HCT116 (cell line): ENCODE data around the gene HDGFL3. TPM values are rescaled to one million over a fixed set of nuclear protein-coding genes. Genes with fewer than 3 reads are reported as not detected.

Experiments
- ATAC-seq: fragments of 200-7000 bp; cut with Tn5 transposase; 2 replicates; pipeline ENCODE4 v1.9.1; 2020; ENCODE audit warnings: mild to moderate bottlenecking, moderate library complexity
- BruUV-seq: library from RNA; stranded (reverse); fragments of 400-500 nt; replicated peaks from 2 replicates; lab custom pipeline; 2021; lab: Mats Ljungman, UMichigan
- CTCF ChIA-PET: fragments of 300-600 bp; sonication (Branson Sonifier 250); formaldehyde crosslinking; loops from one replicate; lab custom pipeline; 2021; ENCODE audit warnings: antibody characterized with exemption; lab: Charles Lee
- POLR2A ChIA-PET: fragments of 300-600, 350-600 bp; sonication (Branson Sonifier 250); formaldehyde crosslinking; loops from one replicate; lab custom pipeline; 2021; ENCODE audit warnings: antibody characterized with exemption; lab: Charles Lee
- RAD21 ChIA-PET, 2 experiments: fragments of 300-600 bp; sonication (Branson Sonifier 250); formaldehyde crosslinking; loops; one replicate each; lab custom pipeline; 2023; ENCODE audit warnings: low total read pairs in 2 of 2; ENCODE audit not compliant: uncharacterized antibody in 2 of 2, unreplicated experiment in 2 of 2, low non-redundant PET in 1 of 2; lab: Charles Lee
- DNase-seq: peaks from one replicate; pipeline ENCODE4 v3.0.0-alpha.2; 2010; ENCODE audit warnings: low read depth, low spot score
- H2AFZ ChIP-seq: fragments of 200-600 bp; shearing (Covaris generic), sonication (generic); 2 replicates; pipeline ENCODE4 v1.6.1; 2017; ENCODE audit warnings: low read depth, mixed run types, mixed read lengths, antibody characterized with exemption, low read length; ENCODE audit not compliant: poor library complexity, severe bottlenecking
- H3K27ac ChIP-seq: 2 replicates; pipeline ENCODE4 v1.5.1; 2012; ENCODE audit warnings: low read depth, low read length
- H3K27me3 ChIP-seq: fragments of 200-600 bp; sonication (generic); 2 replicates; pipeline ENCODE4 v1.6.1; 2016; ENCODE audit warnings: mixed run types, low read length, mixed read lengths; ENCODE audit not compliant: insufficient read depth
- H3K36me3 ChIP-seq, 2 experiments: fragments of 200-500 bp in 1 of 2; fragments of 200-600 bp in 1 of 2; sonication (Bioruptor generic) in 1 of 2; sonication (generic) in 1 of 2; 2 replicates each; pipeline versions ENCODE4 v1.5.1 to v1.6.1; 2014 to 2016; ENCODE audit warnings: low read length in 2 of 2, inconsistent platforms in 1 of 2, mixed read lengths in 1 of 2, mixed run types in 1 of 2; ENCODE audit not compliant: insufficient read depth in 2 of 2, control insufficient read depth in 1 of 2
- H3K4me1 ChIP-seq, 2 experiments: fragments of 200-600 bp in 1 of 2; sonication (generic) in 1 of 2; 2 replicates each; pipeline versions ENCODE4 v1.5.1 to v1.6.1; 2012 to 2017; ENCODE audit warnings: low read length in 2 of 2, inconsistent platforms in 1 of 2, mild to moderate bottlenecking in 1 of 2, mixed read lengths in 1 of 2, mixed run types in 1 of 2, moderate library complexity in 1 of 2; ENCODE audit not compliant: insufficient read depth in 2 of 2, control insufficient read depth in 1 of 2
- H3K4me2 ChIP-seq: fragments of 200-600 bp; sonication (generic); 2 replicates; pipeline ENCODE4 v1.6.1; 2017; ENCODE audit warnings: mixed run types, low read length, mixed read lengths
- H3K4me3 ChIP-seq, 2 experiments: fragments of 200-600 bp in 1 of 2; sonication (generic) in 1 of 2; replicated peaks in 1 of 2; 2 replicates each; pipeline ENCODE4 v1.5.1; 2011 to 2016; ENCODE audit warnings: low read length in 2 of 2, control low read depth in 1 of 2, low read depth in 1 of 2, mild to moderate bottlenecking in 1 of 2, mixed read lengths in 1 of 2, mixed run types in 1 of 2
- H3K79me2 ChIP-seq: fragments of 200-600 bp; sonication (generic); 2 replicates; pipeline ENCODE4 v1.6.1; 2017; ENCODE audit warnings: mild to moderate bottlenecking, mixed run types, low read length, moderate library complexity, mixed read lengths; ENCODE audit not compliant: insufficient read depth
- H3K9ac ChIP-seq: fragments of 200-600 bp; sonication (generic); 2 replicates; pipeline ENCODE4 v1.6.1; 2016; ENCODE audit warnings: low read length, mixed read lengths
- H3K9me2 ChIP-seq: fragments of 200-600 bp; sonication (generic), shearing (Covaris generic); 2 replicates; pipeline ENCODE4 v1.6.1; 2017; ENCODE audit warnings: mixed run types, mild to moderate bottlenecking, moderate library complexity; ENCODE audit not compliant: insufficient read depth
- H3K9me3 ChIP-seq, 2 experiments: fragments of 200-500 bp in 1 of 2; fragments of 200-600 bp in 1 of 2; sonication (Bioruptor generic) in 1 of 2; sonication (generic) in 1 of 2; 2 replicates each; pipeline ENCODE4 v1.6.1; 2014 to 2017; ENCODE audit warnings: low read length in 2 of 2, mixed read lengths in 2 of 2, inconsistent platforms in 1 of 2, low read depth in 1 of 2, mild to moderate bottlenecking in 1 of 2, mixed run types in 1 of 2, moderate library complexity in 1 of 2; ENCODE audit not compliant: control insufficient read depth in 1 of 2, insufficient read depth in 1 of 2
- H4K20me1 ChIP-seq: fragments of 200-600 bp; sonication (generic), shearing (Covaris generic); 2 replicates; pipeline ENCODE4 v1.6.1; 2017; ENCODE audit warnings: mixed run types, mild to moderate bottlenecking, moderate library complexity; ENCODE audit not compliant: insufficient read depth
- CBX3 ChIP-seq: IDR thresholded peaks from 2 replicates; pipeline ENCODE4 v1.6.1; 2012; ENCODE audit warnings: low read depth
- CEBPB ChIP-seq: IDR thresholded peaks from 2 replicates; pipeline ENCODE4 v1.6.1; 2012; ENCODE audit warnings: low read depth
- EGR1 ChIP-seq: IDR thresholded peaks from 2 replicates; pipeline ENCODE4 v1.6.1; 2012; ENCODE audit warnings: low read depth
- ELF1 ChIP-seq: IDR thresholded peaks from 2 replicates; pipeline ENCODE4 v1.6.1; 2012; ENCODE audit warnings: low read depth, borderline replicate concordance
- EZH2phosphoT487 ChIP-seq: fragments of 200-600 bp; IDR thresholded peaks from 2 replicates; pipeline ENCODE4 v1.6.1; 2018; ENCODE audit warnings: antibody characterized with exemption, borderline replicate concordance
- FOSL1 ChIP-seq: IDR thresholded peaks from 2 replicates; pipeline ENCODE4 v1.6.1; 2012; ENCODE audit warnings: low read depth
- POLR2A ChIP-seq: IDR thresholded peaks from 2 replicates; pipeline ENCODE4 v1.7.0; 2011; ENCODE audit warnings: borderline replicate concordance; ENCODE audit not compliant: insufficient read depth, insufficient read length; ENCODE audit errors: extremely low read depth
- POLR2AphosphoS5 ChIP-seq: IDR thresholded peaks from 2 replicates; pipeline ENCODE4 v1.6.1; 2011; ENCODE audit warnings: mild to moderate bottlenecking, low read depth, low read length, moderate library complexity
- RAD21 ChIP-seq: IDR thresholded peaks from 2 replicates; pipeline ENCODE4 v1.6.1; 2012; ENCODE audit warnings: low read depth, mild to moderate bottlenecking
- SIN3A ChIP-seq: IDR thresholded peaks from 2 replicates; pipeline ENCODE4 v1.6.1; 2012; ENCODE audit warnings: low read depth
- SP1 ChIP-seq: IDR thresholded peaks from 2 replicates; pipeline ENCODE4 v1.6.1; 2012; ENCODE audit warnings: low read depth
- SRF ChIP-seq: IDR thresholded peaks from 2 replicates; pipeline ENCODE4 v1.6.1; 2012; ENCODE audit warnings: low read depth
- TCF7L2 ChIP-seq: IDR thresholded peaks from 2 replicates; pipeline ENCODE4 v1.7.0; 2011; ENCODE audit warnings: borderline replicate concordance, inconsistent platforms; ENCODE audit not compliant: insufficient read depth, insufficient read length; ENCODE audit errors: extremely low read depth
- YY1 ChIP-seq: IDR thresholded peaks from 2 replicates; pipeline ENCODE4 v1.6.1; 2011; ENCODE audit warnings: low read length, low read depth, moderate library complexity, mild to moderate bottlenecking; ENCODE audit not compliant: insufficient replicate concordance; ENCODE audit errors: extremely low read depth
- ZNF274 ChIP-seq: fragments of 200-500 bp; sonication (Bioruptor generic); IDR thresholded peaks from 2 replicates; pipeline ENCODE4 v1.6.1; 2014; ENCODE audit warnings: mild to moderate bottlenecking, low read depth, low read length, inconsistent platforms
- intact Hi-C: fragments of 100-400 bp; cut with micrococcal nuclease; formaldehyde crosslinking; loops from 2 replicates; pipeline ENCODE4 v1.10.0; 2022
- total RNA-seq: library from RNA; stranded (reverse); gene quantifications from one replicate; pipeline ENCODE4 v1.2.1, GENCODE V29; 2021; ENCODE audit not compliant: unreplicated experiment
- TF ChIP-seq, protein P1 (sequence below): IDR thresholded peaks from 2 replicates; pipeline ENCODE4 v1.6.1; 2011; ENCODE audit warnings: mild to moderate bottlenecking, low read length, moderate library complexity; ENCODE audit not compliant: insufficient replicate concordance; ENCODE audit errors: extremely low read depth
- TF ChIP-seq, protein P2 (sequence below), 3 experiments: fragments of 200-600 bp in 1 of 3; sonication (generic) in 1 of 3; IDR thresholded peaks in 2 of 3; conservative IDR thresholded peaks in 1 of 3; 2 replicates each; pipeline ENCODE4 v1.5.1; 2012 to 2017; ENCODE audit warnings: low read depth in 2 of 3, low read length in 2 of 3, antibody characterized with exemption in 1 of 3, borderline replicate concordance in 1 of 3, control low read depth in 1 of 3, mild to moderate bottlenecking in 1 of 3, mixed read lengths in 1 of 3, mixed run types in 1 of 3, moderate library complexity in 1 of 3; ENCODE audit not compliant: insufficient read depth in 1 of 3
- TF ChIP-seq, protein P3 (sequence below): IDR thresholded peaks from 2 replicates; pipeline ENCODE4 v1.6.1; 2012
- TF ChIP-seq, protein P4 (sequence below): IDR thresholded peaks from 2 replicates; pipeline ENCODE4 v1.6.1; 2012
- TF ChIP-seq, protein P5 (sequence below): IDR thresholded peaks from 2 replicates; pipeline ENCODE4 v1.6.1; 2012; ENCODE audit warnings: low read depth

The HDGFL3 gene
- total RNA-seq, 1 experiment from 2014 or later: 0.64 TPM

DNA sequence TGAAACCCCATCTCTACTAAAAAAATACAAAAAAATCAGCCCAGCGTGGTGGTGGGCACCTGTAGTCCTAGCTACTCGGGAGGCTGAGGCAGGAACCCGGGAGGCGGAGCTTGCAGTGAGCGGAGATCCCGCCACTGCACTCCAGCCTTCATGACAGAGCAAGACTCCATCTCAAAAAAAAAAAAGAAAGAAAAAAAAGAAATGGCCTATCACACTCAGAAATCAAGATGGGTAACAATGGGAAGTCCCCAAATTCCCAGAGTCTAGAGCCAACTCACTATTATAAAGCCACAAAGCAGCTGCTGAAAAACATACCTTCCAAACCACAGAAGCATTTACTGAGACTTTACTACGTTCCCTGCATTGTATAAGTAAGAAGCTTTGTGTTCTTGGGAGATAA is 7.5 kb downstream of the HDGFL3 start:
- intact Hi-C loops: no loop called here
- no peak overlapping the region for H3K4me3 ChIP-seq
- H3K79me2 ChIP-seq: no peaks in the 10 kb centered on the region
- H3K36me3 ChIP-seq: no peaks in the 10 kb centered on the region
- ChIA-PET POLR2A (no interaction called here), CTCF (no interaction called here), RAD21 (no interaction called here)
- no peak overlapping the region for H3K9ac ChIP-seq
- H3K9me2 ChIP-seq: no peaks in the 10 kb centered on the region
- no peaks in the 10 kb centered on the region for H3K4me1 ChIP-seq
- H3K9me3 ChIP-seq: no peaks in the 10 kb centered on the region
- TF ChIP-seq, protein P1, sequence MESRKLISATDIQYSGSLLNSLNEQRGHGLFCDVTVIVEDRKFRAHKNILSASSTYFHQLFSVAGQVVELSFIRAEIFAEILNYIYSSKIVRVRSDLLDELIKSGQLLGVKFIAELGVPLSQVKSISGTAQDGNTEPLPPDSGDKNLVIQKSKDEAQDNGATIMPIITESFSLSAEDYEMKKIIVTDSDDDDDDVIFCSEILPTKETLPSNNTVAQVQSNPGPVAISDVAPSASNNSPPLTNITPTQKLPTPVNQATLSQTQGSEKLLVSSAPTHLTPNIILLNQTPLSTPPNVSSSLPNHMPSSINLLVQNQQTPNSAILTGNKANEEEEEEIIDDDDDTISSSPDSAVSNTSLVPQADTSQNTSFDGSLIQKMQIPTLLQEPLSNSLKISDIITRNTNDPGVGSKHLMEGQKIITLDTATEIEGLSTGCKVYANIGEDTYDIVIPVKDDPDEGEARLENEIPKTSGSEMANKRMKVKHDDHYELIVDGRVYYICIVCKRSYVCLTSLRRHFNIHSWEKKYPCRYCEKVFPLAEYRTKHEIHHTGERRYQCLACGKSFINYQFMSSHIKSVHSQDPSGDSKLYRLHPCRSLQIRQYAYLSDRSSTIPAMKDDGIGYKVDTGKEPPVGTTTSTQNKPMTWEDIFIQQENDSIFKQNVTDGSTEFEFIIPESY: no peak
- TF ChIP-seq EGR1 (no peak), POLR2AphosphoS5 (no peak), CBX3 (no peak), FOSL1 (no peak), ZNF274 (no peak), YY1 (no peak), ELF1 (no peak), SP1 (no peak), TCF7L2 (no peak), SRF (no peak), SIN3A (no peak), RAD21 (no peak), CEBPB (no peak), EZH2phosphoT487 (no peak), POLR2A (no peak)
- TF ChIP-seq, protein P2, sequence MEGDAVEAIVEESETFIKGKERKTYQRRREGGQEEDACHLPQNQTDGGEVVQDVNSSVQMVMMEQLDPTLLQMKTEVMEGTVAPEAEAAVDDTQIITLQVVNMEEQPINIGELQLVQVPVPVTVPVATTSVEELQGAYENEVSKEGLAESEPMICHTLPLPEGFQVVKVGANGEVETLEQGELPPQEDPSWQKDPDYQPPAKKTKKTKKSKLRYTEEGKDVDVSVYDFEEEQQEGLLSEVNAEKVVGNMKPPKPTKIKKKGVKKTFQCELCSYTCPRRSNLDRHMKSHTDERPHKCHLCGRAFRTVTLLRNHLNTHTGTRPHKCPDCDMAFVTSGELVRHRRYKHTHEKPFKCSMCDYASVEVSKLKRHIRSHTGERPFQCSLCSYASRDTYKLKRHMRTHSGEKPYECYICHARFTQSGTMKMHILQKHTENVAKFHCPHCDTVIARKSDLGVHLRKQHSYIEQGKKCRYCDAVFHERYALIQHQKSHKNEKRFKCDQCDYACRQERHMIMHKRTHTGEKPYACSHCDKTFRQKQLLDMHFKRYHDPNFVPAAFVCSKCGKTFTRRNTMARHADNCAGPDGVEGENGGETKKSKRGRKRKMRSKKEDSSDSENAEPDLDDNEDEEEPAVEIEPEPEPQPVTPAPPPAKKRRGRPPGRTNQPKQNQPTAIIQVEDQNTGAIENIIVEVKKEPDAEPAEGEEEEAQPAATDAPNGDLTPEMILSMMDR (IDR thresholded peaks at IDR 0.05 in 2 of 3, conservative IDR thresholded peaks at IDR 0.05 in 1 of 3; ENCODE audit: borderline replicate concordance in 1 of 3, insufficient read depth in 1 of 3, low read depth in 2 of 3, low read length in 2 of 3): no peak
- TF ChIP-seq, protein P3, sequence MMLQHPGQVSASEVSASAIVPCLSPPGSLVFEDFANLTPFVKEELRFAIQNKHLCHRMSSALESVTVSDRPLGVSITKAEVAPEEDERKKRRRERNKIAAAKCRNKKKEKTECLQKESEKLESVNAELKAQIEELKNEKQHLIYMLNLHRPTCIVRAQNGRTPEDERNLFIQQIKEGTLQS: no peak
- TF ChIP-seq, protein P4, sequence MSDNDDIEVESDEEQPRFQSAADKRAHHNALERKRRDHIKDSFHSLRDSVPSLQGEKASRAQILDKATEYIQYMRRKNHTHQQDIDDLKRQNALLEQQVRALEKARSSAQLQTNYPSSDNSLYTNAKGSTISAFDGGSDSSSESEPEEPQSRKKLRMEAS: no peak
- TF ChIP-seq, protein P5, sequence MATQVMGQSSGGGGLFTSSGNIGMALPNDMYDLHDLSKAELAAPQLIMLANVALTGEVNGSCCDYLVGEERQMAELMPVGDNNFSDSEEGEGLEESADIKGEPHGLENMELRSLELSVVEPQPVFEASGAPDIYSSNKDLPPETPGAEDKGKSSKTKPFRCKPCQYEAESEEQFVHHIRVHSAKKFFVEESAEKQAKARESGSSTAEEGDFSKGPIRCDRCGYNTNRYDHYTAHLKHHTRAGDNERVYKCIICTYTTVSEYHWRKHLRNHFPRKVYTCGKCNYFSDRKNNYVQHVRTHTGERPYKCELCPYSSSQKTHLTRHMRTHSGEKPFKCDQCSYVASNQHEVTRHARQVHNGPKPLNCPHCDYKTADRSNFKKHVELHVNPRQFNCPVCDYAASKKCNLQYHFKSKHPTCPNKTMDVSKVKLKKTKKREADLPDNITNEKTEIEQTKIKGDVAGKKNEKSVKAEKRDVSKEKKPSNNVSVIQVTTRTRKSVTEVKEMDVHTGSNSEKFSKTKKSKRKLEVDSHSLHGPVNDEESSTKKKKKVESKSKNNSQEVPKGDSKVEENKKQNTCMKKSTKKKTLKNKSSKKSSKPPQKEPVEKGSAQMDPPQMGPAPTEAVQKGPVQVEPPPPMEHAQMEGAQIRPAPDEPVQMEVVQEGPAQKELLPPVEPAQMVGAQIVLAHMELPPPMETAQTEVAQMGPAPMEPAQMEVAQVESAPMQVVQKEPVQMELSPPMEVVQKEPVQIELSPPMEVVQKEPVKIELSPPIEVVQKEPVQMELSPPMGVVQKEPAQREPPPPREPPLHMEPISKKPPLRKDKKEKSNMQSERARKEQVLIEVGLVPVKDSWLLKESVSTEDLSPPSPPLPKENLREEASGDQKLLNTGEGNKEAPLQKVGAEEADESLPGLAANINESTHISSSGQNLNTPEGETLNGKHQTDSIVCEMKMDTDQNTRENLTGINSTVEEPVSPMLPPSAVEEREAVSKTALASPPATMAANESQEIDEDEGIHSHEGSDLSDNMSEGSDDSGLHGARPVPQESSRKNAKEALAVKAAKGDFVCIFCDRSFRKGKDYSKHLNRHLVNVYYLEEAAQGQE: no peak
- no TSS peak for BruUV-seq
- no peak overlapping the region for H3K27ac ChIP-seq
- H3K27me3 ChIP-seq: no peaks in the 10 kb centered on the region
- H4K20me1 ChIP-seq: no peaks in the 10 kb centered on the region
- DNase-seq: no peak
- no peak overlapping the region for H3K4me2 ChIP-seq
- no peak overlapping the region for H2AFZ ChIP-seq
- no peak for ATAC-seq
